Gastroesophageal sphincter (tissue), 4 donors: ENCODE results near the gene TMED1. TPM values are rescaled to one million over a fixed set of nuclear protein-coding genes. Genes with fewer than 3 reads are reported as not detected.

ENCODE experiments used
- ATAC-seq: fragments of 150-250 bp; one replicate; pipeline ENCODE4 v1.9.1; 2016; ENCODE audit warnings: mild to moderate bottlenecking, moderate library complexity
- H3K27ac ChIP-seq, 4 donors: fragments of 200-600 bp; sonication (generic) in 3 of 4; 1 replicate in 3 of 4; 2 replicates in 1 of 4; pipeline ENCODE4 v1.5.1; 2016 to 2019
- H3K27me3 ChIP-seq: fragments of 200-600 bp; sonication (generic); one replicate; pipeline ENCODE4 v1.5.1; 2019
- H3K36me3 ChIP-seq, 2 donors: fragments of 200-600 bp; sonication (generic); one replicate each; pipeline ENCODE4 v1.5.1; 2019; ENCODE audit warnings: control low read depth in 1 of 2
- H3K4me1 ChIP-seq, 3 donors: fragments of 200-600 bp; sonication (generic); 1 replicate in 2 of 3; 2 replicates in 1 of 3; pipeline ENCODE4 v1.5.1; 2016 to 2019; ENCODE audit warnings: control low read depth in 2 of 3
- H3K4me3 ChIP-seq, 2 donors: fragments of 200-600 bp; sonication (generic); one replicate each; pipeline ENCODE4 v1.5.1; 2019; ENCODE audit warnings: mild to moderate bottlenecking in 1 of 2, moderate library complexity in 1 of 2
- H3K9me3 ChIP-seq, 3 donors: fragments of 200-600 bp; sonication (generic); one replicate each; pipeline ENCODE4 v1.5.1; 2017 to 2019; ENCODE audit warnings: control low read depth in 2 of 3
- CTCF ChIP-seq, 4 experiments: fragments of 200-600 bp in 2 of 4; fragments of 450-650 bp in 2 of 4; sonication (generic) in 1 of 4; IDR thresholded peaks; one replicate each; pipeline ENCODE4 v1.5.1; 2017 to 2019; ENCODE audit warnings: antibody characterized with exemption in 4 of 4, mild to moderate bottlenecking in 2 of 4, moderate library complexity in 2 of 4
- EP300 ChIP-seq: sonication (generic); formaldehyde crosslinking; IDR thresholded peaks from one replicate; pipeline ENCODE4 v1.6.1; 2017; ENCODE audit warnings: antibody characterized with exemption, mild to moderate bottlenecking
- POLR2A ChIP-seq, 2 donors: fragments of 450-650 bp; IDR thresholded peaks; one replicate each; pipeline ENCODE4 v1.6.1; 2017; ENCODE audit warnings: antibody characterized with exemption in 2 of 2, mild to moderate bottlenecking in 2 of 2, moderate library complexity in 1 of 2
- POLR2AphosphoS5 ChIP-seq: sonication (generic); formaldehyde crosslinking; IDR thresholded peaks from one replicate; pipeline ENCODE4 v1.6.1; 2017; ENCODE audit warnings: antibody characterized with exemption
- WGBS, 2 donors: methylation state at CpG; one replicate each; pipeline ENCODE4 v1.1.5; 2018; ENCODE audit warnings: low coverage in 1 of 2; 5-methylcytosine and 5-hydroxymethylcytosine counted together
- total RNA-seq, 4 donors: library from RNA; depleted of rRNA; stranded (reverse); fragments of >200 nt; gene quantifications; one replicate each; pipeline ENCODE4 v1.1.0, GENCODE V29; 2016

The TMED1 gene
- 10 to 100 TPM; 15.4 to 36.9 (median 31.7) TPM for total RNA-seq

GRCh38 chr19:10835754-10836478 lies at the start of gene TMED1:
Gene TMED1 (minus strand): TSS chr19:10836212. CDS start chr19:10836191, 21 bp downstream.
- H3K4me3 ChIP-seq = peak within 1 kb of the TSS; percentile 44 to 84
- TF ChIP-seq POLR2A (IDR thresholded peaks at IDR 0.05) = peak; percentile 30 to 33
- peak in 3 of 4 experiments; percentile 42 to 82 (median 75) for TF ChIP-seq CTCF (IDR thresholded peaks at IDR 0.05)
- TF ChIP-seq POLR2AphosphoS5 = peak; percentile 29
- TF ChIP-seq EP300 = no peak
- peak within 1 kb of the TSS; percentile 86 to 98 (median 98) for H3K27ac ChIP-seq
- H3K36me3 ChIP-seq = peaks cover 0 to 33% of the 10 kb centered on the region in 2 donors
- 0% methylated on average over 2 to 15 of the region's 50 CpGs for WGBS, 2 donors
- ATAC-seq = peak; percentile 94
- H3K4me1 ChIP-seq = peaks cover 0 to 18% (median 0%) of the 10 kb centered on the region in 3 donors
- peaks cover 0 to 8% (median 0%) of the 10 kb centered on the region in 3 donors for H3K9me3 ChIP-seq
- H3K27me3 ChIP-seq = no peaks in the 10 kb centered on the region

GRCh38 chr19:10885201-10886169 lies 49.5 kb upstream of the TMED1 start:
- Histone ChIP-seq H3K27me3 (no peaks in the 10 kb centered on the region), H3K9me3 (no peaks in the 10 kb centered on the region), H3K36me3 (no peaks in the 10 kb centered on the region), H3K4me3 (no peak overlapping the region), H3K4me1 (peaks cover 0 to 66% (median 19%) of the 10 kb centered on the region in 3 donors), H3K27ac (peak overlapping the region in 1 of 4 donors; percentile 28)
- TF ChIP-seq EP300 (no peak), POLR2AphosphoS5 (no peak), CTCF (IDR thresholded peaks at IDR 0.05) (no peak)
- 54 to 90% methylated on average over 7 to 16 of the region's 20 CpGs for WGBS, 2 donors
- no peak for ATAC-seq

GRCh38 chr19:10884274-10884673 lies 48.3 kb upstream of the TMED1 start:
- 26 to 56% methylated on average over 2 of the region's 2 CpGs for WGBS, 2 donors
- Histone ChIP-seq H3K9me3 (no peaks in the 10 kb centered on the region), H3K27ac (peak overlapping the region in 1 of 4 donors; percentile 28)

GRCh38 chr19:10882108-10882457 lies 46.1 kb upstream of the TMED1 start:
- Histone ChIP-seq H3K27me3 (no peaks in the 10 kb centered on the region), H3K36me3 (no peaks in the 10 kb centered on the region), H3K27ac (no peak overlapping the region), H3K4me3 (no peak overlapping the region), H3K4me1 (peaks cover 0 to 83% (median 27%) of the 10 kb centered on the region in 3 donors), H3K9me3 (no peaks in the 10 kb centered on the region)
- TF ChIP-seq POLR2AphosphoS5 (no peak), CTCF (IDR thresholded peaks at IDR 0.05) (no peak), POLR2A (IDR thresholded peaks at IDR 0.05) (no peak), EP300 (no peak)
- ATAC-seq = no peak
- WGBS, 2 donors = 91 to 100% methylated on average over 2 to 3 of the region's 9 CpGs

More at GRCh38 chr19:10884274-10884673, 48.3 kb upstream of the TMED1 start:
- H3K4me1 ChIP-seq = peaks cover 0 to 76% (median 19%) of the 10 kb centered on the region in 3 donors
- peak; percentile 53 for ATAC-seq
- H3K4me3 ChIP-seq = no peak overlapping the region
- H3K36me3 ChIP-seq = no peaks in the 10 kb centered on the region
- TF ChIP-seq CTCF (IDR thresholded peaks at IDR 0.05) (no peak), POLR2A (IDR thresholded peaks at IDR 0.05) (no peak), POLR2AphosphoS5 (peak; percentile 85)
- no peaks in the 10 kb centered on the region for H3K27me3 ChIP-seq
